Inflammatory macrophage (primary cell): ENCODE data around the gene PCDHB2.
"Not testable (repeated sequence)": the region's sequence is repeated elsewhere in the genome, so short reads cannot be mapped to it uniquely, and the experiment has no call there.

ENCODE experiments used
- DNase-seq, 2 donors: peaks; one replicate each; pipeline ENCODE4 v3.0.0-alpha.2; 2020 to 2022
- total RNA-seq, 18 experiments: gene quantifications; one replicate each; lab custom pipeline; 2026; ENCODE audit warnings: mixed read lengths in 6 of 18, inconsistent platforms in 2 of 18; lab: John Stamatoyannopoulos, UW

PCDHB2 gene
- total RNA-seq, result 0 to 0.08 (median 0) reads per million in 18 experiments

- no peak for DNase-seq
These were observed at the start of gene PCDHB2 for GRCh38 chr5:141094481-141095262. Gene PCDHB2 (plus strand): TSS chr5:141094615. CDS start chr5:141094791, 176 bp downstream.

GRCh38 chr5:141050622-141051520 lies 43.5 kb upstream of the PCDHB2 start, which contains the start of gene PCDHB1:
Gene PCDHB1 (plus strand): TSS chr5:141051374. CDS start chr5:141051471, 97 bp downstream.
- no peak for DNase-seq

- DNase-seq, result no peak
These were observed 42.9 kb upstream of the PCDHB2 start for GRCh38 chr5:141051521-141051866.

GRCh38 chr5:141077826-141078225 lies 16.6 kb upstream of the PCDHB2 start:
- no peak for DNase-seq

GRCh38 chr5:141082228-141082627 lies 12.2 kb upstream of the PCDHB2 start:
- no peak for DNase-seq

- peak in 1 of 2 donors; percentile 11 for DNase-seq
These were observed 9.9 kb upstream of the PCDHB2 start for GRCh38 chr5:141084487-141084989.

- DNase-seq, result no peak
These were observed 837 bp downstream of the PCDHB2 start for GRCh38 chr5:141095263-141095641.

GRCh38 chr5:141096181-141096580 lies 1.8 kb downstream of the PCDHB2 start:
- DNase-seq, result not testable (repeated sequence)

- DNase-seq, result not testable (repeated sequence)
These were observed 2.2 kb downstream of the PCDHB2 start for GRCh38 chr5:141096586-141096985.

- peak in 1 of 2 donors; percentile 0 for DNase-seq
These were observed 5.9 kb downstream of the PCDHB2 start, which contains the start of gene PCDHB3 for GRCh38 chr5:141100243-141100805. Gene PCDHB3 (plus strand): TSS chr5:141100473. CDS start chr5:141100650, 177 bp downstream.

- no peak for DNase-seq
These were observed 6.6 kb downstream of the PCDHB2 start for GRCh38 chr5:141101059-141101458.

- DNase-seq, result not testable (repeated sequence)
These were observed 7.7 kb downstream of the PCDHB2 start for GRCh38 chr5:141102070-141102469.

- DNase-seq, result not testable (repeated sequence)
These were observed 8.1 kb downstream of the PCDHB2 start for GRCh38 chr5:141102471-141102870.

GRCh38 chr5:141105350-141105749 lies 10.9 kb downstream of the PCDHB2 start:
- DNase-seq, result no peak

GRCh38 chr5:141119250-141119649 lies 24.8 kb downstream of the PCDHB2 start:
- DNase-seq, result no peak

GRCh38 chr5:141121563-141121962 lies 27.1 kb downstream of the PCDHB2 start, which contains the start of gene PCDHB4:
Gene PCDHB4 (plus strand): TSS chr5:141121818. CDS start chr5:141121999, 181 bp downstream.
- no peak for DNase-seq

- no peak for DNase-seq
These were observed 27.6 kb downstream of the PCDHB2 start for GRCh38 chr5:141121985-141122384.

GRCh38 chr5:141123396-141124135 lies 29.2 kb downstream of the PCDHB2 start:
- DNase-seq, result not testable (repeated sequence)

GRCh38 chr5:141127305-141127704 lies 32.9 kb downstream of the PCDHB2 start:
- no peak for DNase-seq

GRCh38 chr5:141135030-141135717 lies 40.8 kb downstream of the PCDHB2 start, which contains the start of gene PCDHB5:
Gene PCDHB5 (plus strand): TSS chr5:141135206. CDS start chr5:141135435, 229 bp downstream.
- DNase-seq, result no peak

GRCh38 chr5:141135718-141136266 lies 41.4 kb downstream of the PCDHB2 start:
- no peak for DNase-seq
